Hepatic stellate cell (primary cell): ENCODE data around the gene ALDH1B1.

Experiments
- DNase-seq: peaks from one replicate; pipeline ENCODE4 v3.0.0; 2011; ENCODE audit warnings: low spot score

Gene ALDH1B1

DNA sequence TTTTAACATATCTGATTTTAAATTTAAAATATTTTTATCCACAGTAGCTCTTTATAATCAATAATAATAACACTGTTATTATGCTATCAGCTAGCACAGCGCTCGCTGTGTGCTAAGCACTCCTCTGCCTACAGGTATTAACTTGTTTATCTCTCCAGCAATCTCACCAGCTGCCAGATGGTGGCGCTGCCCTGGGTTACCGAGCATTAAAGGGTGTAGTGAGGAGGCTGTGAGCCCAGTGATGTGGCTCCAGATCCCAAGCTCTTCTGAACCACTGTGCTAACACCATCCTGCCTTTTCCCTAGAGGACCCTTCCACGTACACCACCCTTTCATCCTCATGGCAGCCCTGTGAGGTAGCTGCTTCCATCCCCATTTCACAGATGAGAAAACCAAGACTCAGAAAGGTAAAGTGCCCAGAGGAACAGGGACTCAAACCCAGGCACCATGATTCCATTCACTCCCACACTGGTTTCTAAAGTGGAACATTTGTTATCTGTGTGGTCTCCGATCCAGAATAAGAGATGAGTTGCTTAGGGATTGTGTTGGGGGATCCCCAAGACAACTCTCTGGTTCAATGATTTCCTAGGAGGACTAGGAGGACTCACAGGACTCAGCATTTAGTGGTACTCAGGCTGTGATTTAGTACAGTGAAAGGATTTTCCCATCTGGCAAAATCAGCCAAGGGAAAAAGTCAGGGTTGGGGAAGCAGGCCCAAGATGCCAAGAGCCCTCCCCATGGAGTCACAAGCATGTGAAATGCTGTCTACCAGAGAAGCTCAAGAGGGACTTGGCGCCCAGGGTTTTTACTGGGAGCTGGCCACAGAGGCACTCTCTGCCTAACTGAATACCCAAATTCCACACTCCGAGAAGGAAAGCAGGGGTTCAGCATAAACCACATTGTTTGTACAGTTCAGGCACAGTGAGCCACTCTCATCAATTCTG lies 24.8 kb downstream of the ALDH1B1 start:
- DNase-seq = no peak

DNA sequence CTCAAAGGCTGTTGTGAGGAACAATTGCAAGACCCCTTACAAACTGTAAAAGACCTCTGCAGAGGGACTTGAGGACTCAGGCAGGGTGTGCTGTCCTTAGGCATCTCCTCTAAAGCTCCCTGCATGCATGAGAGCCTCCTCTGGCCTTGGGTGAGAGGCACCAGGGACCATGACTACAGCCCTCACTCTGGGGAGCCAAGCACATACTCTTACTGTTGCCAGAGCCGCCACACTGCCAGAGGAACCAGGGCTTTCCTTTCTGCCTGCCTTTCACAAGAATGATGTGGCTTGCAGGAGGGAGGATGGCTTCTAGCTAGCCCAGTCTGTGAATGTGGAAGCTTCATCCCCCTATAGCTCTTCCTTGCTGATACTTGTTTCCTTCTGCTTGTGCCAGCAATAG lies 25.9 kb downstream of the ALDH1B1 start:
- no peak for DNase-seq

DNA sequence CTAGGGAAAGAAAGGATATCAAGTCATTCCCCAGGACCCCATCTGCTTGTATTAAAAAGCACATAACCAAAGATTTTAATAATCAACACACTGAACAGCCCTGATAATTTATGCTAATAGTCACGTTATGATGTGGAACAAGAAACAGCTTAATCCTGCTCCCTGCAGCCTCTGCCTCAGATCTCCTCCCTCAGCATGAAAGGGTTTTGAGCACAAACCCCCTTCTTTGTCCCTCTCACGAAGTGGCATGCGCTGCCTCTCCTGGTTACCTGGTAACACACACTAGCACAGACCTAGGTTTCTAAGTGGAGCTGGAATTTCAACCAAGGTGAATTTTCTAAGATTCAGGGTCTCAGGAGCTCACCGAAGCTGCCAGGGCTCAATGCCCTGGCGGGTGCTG lies 26.7 kb downstream of the ALDH1B1 start:
- no peak for DNase-seq

DNA sequence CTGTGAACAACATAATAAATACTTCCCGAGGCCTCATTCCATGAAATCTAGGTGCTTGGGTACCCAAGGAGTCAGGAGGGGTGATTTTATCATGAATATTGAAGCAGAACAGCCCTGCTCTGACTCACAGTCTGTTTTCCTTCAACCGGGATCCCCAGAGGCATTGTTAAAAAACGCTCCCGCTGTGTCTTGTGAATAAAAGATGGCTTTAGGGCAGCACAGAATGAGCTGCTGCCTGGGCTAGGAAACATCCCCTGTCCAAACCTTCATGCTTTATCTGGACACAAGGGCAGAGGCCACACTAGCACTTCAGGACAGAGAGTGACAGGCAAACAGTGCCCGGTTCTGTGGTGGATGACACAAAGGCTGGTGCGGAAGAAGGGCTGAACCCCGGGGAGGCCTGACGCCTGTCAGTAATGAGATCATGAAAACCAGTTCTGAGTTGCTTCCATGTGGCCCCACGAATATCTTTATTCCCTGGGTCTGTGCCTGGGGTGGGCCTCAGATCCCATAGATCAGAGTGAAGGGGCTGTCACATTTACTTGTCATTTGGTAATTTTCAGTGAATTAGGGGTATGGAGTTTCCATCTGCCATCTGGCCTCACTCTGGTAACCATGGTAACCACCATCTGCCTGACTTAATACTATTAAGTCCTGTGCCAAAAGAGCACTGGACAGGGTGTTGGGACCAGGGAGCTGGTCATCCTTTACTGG lies 29.2 kb downstream of the ALDH1B1 start:
- DNase-seq = no peak

DNA sequence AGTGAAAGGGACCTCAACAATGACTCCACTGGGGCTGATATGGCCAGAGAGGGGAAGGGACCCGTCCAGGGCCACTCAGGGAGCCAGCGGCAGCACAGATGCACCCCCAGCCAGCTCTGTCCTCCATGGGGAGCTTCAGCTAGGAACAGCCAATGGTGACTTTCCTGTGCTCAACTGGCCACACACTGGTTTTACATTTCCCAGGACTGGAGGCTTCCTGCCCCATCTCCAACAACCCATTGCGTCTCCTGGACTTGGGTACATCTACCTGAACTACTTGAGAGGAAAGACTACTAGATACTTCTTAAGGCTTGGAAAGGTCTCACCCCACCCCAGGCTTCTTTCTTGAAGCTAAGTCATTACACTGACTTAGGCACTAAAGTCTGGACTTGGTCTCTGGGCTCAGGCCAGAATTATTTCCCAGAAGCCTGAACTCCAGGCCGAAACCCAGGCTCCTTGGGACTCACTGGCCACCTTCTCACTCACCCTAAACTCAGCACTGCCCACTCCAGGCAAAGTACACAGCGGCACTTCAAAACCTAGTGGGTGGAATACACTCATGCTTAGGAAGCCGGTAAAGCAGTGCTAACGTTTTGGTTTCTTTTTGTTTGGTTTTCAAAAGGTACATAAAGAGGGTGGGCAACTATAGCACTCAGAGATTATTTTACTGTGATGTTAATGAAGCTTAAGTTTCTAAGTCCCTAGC lies 30.2 kb downstream of the ALDH1B1 start:
- DNase-seq = no peak

DNA sequence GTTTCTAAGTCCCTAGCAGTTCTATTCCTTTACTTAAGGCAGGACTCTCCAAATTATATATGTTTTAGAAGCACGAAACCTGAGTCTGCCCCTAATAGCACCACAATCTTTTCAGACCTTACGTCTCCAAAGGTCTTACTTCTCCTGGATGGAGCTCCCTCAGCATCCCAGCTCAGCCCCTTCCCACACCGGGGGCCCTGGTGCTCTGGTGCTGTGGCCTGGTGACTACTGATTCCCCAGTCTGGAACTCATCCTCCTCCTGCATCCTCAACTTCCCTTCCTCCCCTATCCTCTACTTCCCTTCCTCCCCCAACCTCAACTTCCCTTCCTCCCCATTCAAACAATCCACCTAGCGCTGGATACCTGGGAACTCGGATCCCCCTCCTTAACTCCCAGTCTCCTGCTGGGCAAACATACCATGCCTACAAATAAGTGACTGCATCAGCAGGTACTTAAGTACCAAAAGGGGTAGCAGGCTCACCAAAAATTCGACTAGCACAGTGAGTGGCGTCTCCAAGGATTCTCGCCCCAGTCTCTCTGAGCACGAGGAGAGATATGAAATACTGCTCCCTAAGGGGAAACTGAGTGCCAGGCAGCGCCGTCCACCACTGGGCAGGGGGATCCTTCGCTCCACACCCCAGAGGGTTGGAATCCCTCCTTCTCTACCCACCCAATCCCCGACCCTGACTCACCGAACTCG lies 30.9 kb downstream of the ALDH1B1 start:
- no peak for DNase-seq

DNA sequence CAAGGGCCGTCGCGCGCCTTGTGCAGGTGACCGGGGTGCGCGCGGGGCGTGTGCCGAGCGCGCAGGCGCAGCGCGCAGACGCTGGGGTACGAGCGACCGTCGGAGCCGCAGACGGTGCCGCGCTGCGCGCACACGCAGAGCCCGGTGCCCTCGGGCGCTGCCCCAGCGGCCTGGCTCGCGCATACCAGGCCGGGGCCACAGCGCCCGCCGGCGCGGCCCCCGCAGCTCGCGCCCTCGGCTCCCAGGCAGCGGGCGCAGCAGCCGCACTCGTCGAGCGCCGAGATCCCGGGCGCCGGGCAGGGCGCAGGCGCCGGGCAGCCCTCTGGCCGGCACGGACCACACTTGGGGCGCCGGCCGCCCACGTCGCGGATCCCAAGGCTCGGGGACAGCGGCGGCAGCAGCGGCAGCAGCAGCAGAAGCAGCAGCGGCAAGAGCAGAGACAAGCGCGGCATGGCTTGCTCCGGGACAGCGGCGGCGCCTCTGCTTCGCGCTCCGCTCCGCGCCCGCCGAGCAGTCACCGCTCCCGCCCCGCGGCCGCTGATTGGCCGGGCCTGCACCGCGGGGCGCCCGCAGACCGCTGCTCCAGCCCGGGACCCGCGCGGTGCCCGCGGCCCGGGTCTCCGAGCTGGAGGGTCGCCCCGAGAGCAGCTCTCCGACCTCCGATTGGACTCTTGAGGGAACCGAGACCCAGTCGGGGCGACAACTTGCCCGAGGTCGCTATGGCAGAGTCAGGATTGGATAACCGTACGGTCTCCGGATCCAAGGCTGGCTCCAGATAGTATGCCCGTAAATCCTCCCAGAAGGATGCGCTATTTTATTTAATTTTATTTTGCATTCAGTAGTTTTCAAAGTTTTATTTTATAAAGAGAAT lies 31.7 kb downstream of the ALDH1B1 start, which contains the start of gene IGFBPL1:
Gene IGFBPL1, minus strand, starts transcription at position 482 of the 871 bp plus-strand sequence. Its CDS starts 30 bp downstream, at position 452.
- peak; percentile 51 for DNase-seq

DNA sequence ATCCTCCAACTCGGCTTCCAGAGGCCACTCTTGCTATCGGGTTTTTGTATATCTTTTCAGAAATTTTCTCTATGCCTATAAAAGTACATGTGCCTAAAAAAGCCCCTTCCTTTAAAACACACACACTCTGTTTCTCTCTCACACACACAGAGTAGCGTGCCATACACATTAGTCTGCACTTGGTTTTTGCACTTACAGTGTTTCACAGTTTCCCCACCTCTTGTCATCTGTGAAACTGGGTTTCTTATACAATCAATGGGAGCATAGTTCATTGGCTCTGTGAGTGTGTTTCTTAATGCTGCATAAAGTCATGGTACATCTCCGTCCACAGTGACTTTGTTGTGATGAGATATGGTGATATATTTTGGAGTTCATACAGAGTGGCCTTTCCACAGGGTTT lies 32.4 kb downstream of the ALDH1B1 start:
- no peak for DNase-seq

DNA sequence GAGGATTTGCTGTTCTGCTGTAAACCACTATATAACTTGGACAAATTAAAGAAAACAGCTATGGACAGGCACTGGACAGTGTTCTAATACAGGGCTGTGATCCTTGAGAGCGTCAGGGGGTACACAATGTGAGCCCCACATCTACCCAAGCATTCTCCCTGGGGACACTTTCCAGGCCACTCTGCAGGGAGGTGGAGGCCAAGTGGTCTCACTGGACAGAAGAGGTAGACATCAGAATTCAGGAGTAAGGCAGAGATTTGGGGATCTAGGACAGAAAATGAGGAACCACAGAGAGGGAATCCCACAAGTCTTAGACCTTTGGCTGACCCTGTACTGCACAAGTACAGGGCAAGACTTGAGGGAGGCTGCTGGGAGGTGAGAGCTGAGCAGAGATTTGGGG lies 35.6 kb downstream of the ALDH1B1 start:
- no peak for DNase-seq

DNA sequence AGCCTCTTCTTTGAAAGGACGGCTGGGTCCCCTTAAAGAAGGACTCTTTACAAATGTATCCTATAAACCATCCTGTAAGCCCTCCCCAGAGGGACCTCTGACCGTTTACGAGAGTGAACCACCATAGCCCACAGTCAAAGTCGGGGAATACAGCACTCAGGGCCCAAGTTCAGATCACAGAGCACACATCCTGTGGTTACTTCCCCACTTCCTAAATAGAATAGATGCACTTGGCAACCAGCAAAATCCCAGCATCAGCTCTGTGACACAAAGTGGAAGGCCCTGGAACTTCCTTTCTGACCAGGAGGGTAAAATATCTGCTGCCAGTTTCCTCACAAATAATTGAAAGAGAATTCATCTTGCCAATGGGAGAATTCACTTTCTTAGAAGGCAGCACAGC lies 38.6 kb downstream of the ALDH1B1 start:
- no peak for DNase-seq

DNA sequence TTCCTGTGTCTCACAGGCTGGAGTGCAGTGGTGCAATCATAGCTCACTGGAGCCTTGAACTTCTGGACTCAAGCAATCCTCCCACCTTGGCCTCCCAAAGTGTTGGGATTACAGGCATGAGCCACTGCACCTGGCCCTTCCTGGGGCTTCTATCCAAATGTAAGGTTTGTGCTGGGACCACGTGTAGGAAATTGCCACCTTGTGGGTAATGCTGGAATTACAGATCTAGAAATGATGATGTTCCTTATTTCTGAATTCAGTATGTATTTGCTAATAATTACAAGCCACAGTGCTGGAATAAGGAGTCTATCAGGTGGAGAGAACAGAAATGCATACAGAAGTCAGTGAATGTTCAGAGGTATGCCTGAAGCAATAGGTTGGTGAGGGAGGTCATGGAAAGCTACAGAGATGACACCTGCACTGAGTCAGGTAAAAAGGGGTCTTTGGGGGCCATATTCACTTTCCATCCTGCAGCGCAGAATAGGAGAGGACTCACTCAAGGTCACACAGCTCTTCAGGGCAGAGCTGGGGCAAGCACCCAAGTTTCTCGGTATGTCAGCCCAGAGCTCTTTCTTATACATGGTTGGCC lies 40.5 kb downstream of the ALDH1B1 start:
- no peak for DNase-seq

DNA sequence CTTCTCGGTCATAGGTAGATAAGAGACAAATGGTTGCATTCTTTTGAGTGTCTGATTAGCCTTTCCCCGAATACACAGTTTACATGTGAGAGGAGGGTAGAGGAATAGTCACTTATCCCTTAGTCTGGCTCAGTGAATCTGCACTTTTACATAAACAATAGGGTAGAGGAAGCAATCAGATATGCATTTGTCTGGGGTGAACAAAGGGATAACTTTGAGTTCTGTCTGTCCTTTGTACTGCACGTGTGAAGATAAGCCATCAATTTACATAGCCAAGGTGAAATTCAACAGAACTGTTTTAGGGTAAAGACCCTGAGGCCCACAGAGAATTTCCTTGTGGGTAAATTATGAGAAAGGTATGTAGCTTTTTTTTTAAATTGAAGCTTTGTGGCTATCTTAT lies 41.9 kb downstream of the ALDH1B1 start:
- no peak for DNase-seq

DNA sequence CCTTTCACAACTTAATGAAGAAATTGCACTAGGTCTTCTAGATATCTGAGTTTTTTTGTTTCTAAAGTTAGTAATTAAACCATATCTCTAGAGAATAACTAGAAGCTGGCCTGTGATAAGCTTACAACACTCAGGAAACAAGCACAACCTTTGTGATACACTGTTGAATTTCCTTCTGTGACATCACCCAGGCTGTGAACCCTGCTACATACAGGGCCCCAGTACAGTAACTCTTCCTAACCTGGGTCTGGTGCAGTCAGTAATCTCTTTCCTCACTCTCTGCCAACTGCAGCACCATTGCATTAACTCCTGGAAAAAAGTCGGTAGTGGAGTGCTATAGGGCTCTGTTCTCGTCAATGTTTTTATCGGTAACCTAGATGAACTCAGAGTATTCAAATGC lies 42.4 kb downstream of the ALDH1B1 start:
- no peak for DNase-seq

DNA sequence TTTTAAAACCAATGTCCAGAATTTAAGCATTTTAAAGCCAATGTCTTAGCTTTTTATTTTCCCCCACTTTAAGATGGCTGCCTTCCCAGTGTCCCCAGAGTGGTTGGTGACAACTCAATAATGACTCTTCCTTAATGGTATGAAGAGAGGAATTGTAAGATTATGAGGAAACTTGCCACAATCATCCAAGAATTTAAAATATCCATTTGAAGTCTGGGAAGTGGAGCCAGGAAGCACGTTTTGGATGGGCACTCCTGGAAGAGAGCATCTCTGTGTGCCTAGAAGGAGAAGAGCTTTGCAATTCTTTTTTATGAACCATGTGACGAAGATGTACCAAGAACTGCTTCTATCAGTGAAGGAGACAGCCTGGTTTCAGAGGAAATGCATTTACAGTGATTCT lies 43.0 kb downstream of the ALDH1B1 start:
- DNase-seq = peak; percentile 34

DNA sequence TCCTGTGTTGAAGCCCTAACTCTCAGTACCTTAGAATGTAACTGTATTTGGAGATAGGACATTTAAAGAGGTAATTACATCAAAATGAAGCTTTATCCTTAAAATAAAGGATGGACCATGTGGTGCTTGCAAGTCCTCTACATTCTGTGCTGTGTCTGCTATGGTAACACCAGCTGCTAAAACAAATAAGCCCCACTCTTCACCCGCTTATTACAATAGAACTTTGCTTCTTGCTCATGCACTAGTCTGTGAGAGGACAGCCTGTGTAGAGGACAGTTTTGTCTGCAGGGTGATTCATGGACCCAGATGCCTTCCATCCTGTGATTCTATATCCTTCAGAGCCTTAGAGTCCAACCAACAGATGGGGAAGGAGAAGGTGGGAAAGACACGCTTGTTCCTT lies 44.2 kb downstream of the ALDH1B1 start:
- no peak for DNase-seq

DNA sequence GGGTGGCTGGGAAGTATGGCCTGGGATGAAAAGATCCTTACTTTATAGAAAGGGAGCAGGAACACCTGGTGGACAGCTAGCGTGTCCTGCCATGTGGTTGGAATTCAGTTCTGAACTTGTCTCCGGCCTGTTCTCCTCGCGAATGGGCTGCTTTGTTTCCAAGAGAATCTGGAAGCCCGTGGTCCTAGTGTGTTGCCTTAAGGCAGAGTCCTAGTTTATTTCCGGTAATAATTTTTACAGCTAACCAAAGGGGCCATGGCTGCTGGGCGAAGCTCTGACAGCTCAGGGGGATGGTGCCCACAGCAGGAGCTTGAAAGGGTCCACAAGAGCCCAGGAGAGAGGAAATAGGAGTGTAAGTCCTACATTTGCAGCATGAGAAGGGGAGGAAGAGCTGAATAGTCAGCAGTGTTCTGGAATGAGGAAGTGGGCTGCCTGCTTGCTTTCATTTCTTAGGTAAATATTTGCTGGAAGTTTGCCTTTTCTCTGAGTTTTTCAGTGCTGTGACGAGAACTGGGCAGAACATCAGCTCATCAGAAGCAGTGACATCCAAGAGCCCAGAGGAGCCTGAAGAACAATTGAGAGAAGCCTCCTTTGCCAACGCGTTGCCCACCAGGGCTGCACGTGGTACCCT lies 44.8 kb downstream of the ALDH1B1 start:
- peak; percentile 74 for DNase-seq

DNA sequence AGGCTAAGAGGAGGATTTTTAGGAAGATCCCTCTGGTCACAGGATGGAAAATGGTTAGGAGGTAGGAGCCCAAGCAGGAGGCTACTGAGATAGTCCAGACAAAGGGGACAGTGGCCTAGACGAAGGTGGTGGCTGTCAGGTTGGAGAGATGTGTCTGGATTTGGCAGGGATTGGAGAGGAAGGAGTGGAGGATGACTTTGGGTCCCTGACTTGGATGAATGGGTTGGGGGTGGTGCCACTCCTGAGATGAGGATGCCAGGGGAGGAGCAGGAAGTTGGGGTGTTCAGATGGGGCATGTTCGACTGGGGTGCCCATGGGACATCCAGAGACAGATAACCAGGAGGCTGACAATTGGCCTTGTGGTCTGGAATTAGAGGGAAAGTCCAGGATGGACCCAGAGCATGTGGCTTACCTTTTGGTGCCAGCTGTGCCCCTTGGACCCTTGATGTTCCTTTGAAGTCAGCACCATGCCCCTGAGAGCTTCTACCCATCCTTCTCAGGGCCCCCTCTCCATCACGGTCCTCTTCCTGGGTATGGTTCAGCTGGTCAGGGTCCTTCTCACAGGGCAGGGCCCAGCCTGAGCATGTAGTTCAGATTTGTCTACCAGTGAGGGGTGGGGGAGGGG lies 46.9 kb downstream of the ALDH1B1 start:
- DNase-seq = no peak

DNA sequence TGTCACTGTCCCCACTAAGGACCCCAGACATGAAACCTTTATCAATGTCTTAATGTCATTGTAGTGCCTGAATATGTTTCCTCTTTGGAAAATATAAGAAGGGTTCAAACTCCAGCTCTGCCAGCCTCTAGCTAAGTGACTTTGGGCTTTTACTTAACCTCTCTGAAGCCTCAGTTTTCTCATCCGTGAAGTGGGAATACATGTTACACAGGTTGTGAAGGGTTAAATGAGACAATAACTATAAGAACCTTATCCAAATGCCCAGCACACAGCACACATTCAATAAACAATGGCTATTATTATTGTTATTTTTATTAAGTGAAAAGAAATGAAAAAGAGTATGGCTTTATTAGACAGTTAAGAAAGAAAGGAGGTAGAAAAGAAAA lies 47.4 kb downstream of the ALDH1B1 start:
- DNase-seq = no peak

DNA sequence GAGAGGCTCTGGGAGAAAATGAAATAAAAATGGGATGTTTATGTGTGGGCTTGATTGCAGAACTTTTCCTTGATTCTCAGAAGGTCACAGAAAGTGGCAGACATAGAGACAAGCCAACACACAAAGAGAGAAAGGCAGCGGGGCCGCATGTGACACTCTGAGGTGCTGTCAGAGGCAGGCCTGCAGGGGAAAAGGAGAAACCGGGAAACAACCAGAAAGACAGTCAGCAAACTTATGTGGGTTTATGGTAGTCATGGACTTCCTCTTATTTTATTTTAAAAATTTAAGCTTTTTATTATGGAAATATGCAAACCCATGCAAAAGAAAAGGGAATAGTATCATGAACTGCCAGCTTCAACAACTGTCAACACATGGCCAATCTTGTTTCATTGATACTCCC lies 48.0 kb downstream of the ALDH1B1 start:
- DNase-seq = no peak
